ES-I3 (cell line): Measurements from ENCODE around the gene GABBR2.
"Not testable (repeated sequence)": the region's sequence is repeated elsewhere in the genome, so short reads cannot be mapped to it uniquely, and the experiment has no call there.

Experiments used
- H3K36me3 ChIP-seq: 2 replicates; pipeline ENCODE4 v1.6.1; 2013; ENCODE audit warnings: mild to moderate bottlenecking, low read length, control low read depth, moderate library complexity; ENCODE audit not compliant: insufficient read depth
- H3K4me1 ChIP-seq: 2 replicates; pipeline ENCODE4 v1.6.1; 2013; ENCODE audit warnings: mild to moderate bottlenecking, control low read depth, low read length; ENCODE audit not compliant: insufficient read depth
- H3K9ac ChIP-seq: 2 replicates; pipeline ENCODE4 v1.6.1; 2013; ENCODE audit warnings: low read depth, mild to moderate bottlenecking, low read length, moderate library complexity
- H3K9me3 ChIP-seq: 2 replicates; pipeline ENCODE4 v1.6.1; 2013; ENCODE audit warnings: mild to moderate bottlenecking, low read length, moderate library complexity; ENCODE audit not compliant: control insufficient read depth, insufficient read depth

The GABBR2 gene

DNA sequence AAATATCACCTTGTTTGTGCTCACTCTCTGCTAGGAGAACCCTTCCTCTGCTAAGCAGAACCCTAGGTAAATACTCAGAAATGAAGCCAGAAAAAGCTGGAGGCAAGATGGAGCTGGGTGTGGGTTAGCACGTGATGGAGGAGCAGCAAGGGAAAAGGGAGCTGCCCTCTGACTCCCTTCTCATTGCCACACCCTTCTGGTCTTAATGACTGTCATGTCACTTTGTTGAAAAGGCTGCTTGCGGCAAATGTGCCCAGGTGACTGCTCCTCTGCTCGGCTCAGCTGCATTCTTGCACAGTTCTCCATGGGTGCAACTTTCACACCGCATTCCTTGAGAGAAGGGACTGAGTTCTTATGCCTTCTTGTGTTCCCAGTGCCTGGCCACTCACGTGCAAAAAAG, 416.9 kb downstream of the GABBR2 start:
- peaks cover 21% of the 10 kb centered on the region for H3K4me1 ChIP-seq
- no peak overlapping the region for H3K9ac ChIP-seq
- no peaks in the 10 kb centered on the region for H3K36me3 ChIP-seq
- no peaks in the 10 kb centered on the region for H3K9me3 ChIP-seq

GRCh38 chr9:98290411-98290810, 418.3 kb downstream of the GABBR2 start:
- peaks cover 21% of the 10 kb centered on the region for H3K4me1 ChIP-seq
- H3K36me3 ChIP-seq: no peaks in the 10 kb centered on the region
- no peaks in the 10 kb centered on the region for H3K9me3 ChIP-seq
- H3K9ac ChIP-seq: no peak overlapping the region

- no peaks in the 10 kb centered on the region for H3K9me3 ChIP-seq
- H3K36me3 ChIP-seq: no peaks in the 10 kb centered on the region
- peaks cover 21% of the 10 kb centered on the region for H3K4me1 ChIP-seq
- no peak overlapping the region for H3K9ac ChIP-seq
These were observed 419.0 kb downstream of the GABBR2 start for GRCh38 chr9:98289614-98290201.

DNA sequence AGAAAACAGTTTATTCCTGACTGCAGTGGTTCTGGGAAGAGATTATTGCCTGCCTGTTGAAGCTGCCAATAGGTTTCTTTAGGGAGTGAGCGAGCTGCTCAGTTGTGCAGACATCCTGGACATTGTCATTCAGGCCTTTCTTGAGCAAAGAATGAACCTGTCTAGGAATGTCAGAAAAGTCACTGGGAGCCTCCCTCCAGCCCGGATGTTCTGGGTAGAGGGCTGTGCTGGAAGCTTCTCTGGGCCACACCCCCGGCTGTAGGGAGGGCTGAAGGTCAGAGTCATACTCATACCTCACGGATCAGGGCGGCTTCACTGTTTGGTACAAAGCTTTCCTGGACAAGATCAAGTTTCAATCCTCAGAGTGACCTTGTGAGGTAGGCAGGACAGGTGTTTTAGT, 419.9 kb downstream of the GABBR2 start:
- peaks cover 21% of the 10 kb centered on the region for H3K4me1 ChIP-seq
- no peak overlapping the region for H3K9ac ChIP-seq

DNA sequence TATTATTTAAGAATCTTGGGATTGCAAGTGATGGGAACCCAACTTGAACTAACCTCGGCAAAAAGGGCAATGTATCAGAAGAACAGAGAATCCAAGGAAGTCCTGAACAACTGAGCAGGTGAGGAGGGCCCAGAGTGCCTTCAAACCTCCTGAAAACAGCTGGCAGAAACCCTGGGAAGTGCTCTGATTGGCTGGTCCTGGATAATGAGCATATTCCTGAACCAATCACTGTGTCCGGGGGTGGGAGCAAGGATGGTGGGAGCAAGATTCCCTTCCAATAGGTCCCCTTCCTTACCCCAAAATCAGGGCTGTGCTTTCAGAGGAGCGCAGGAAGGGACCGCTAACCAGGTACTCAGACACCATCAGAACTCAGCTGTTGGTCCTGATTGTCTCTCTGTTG, 421.4 kb downstream of the GABBR2 start:
- H3K4me1 ChIP-seq: peaks cover 21% of the 10 kb centered on the region

More for the DNA sequence above, 419.9 kb downstream of the GABBR2 start:
- Histone ChIP-seq H3K36me3 (no peaks in the 10 kb centered on the region), H3K9me3 (no peaks in the 10 kb centered on the region)

DNA sequence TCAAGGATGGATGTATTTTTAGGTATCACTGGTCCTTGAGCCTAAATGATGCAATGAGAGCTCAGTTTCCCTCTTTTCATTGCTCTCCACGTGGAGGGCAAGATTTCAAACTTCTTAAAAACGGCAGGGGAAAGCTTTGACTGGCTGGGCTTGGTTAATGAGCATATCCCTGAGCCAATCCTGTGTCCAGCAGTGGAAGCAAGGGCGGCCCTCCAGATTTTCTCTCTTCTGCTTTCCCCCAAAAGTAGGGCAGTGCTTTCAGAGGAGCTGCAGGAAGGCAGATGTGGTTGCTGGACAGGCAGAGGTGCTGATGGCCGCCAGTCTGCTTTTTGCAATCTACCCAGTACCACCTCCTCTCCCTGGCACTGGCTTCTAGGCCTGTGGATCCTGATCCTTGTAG, 423.3 kb downstream of the GABBR2 start:
- Histone ChIP-seq H3K9ac (no peak overlapping the region), H3K36me3 (no peaks in the 10 kb centered on the region), H3K9me3 (no peaks in the 10 kb centered on the region), H3K4me1 (peaks cover 21% of the 10 kb centered on the region)

More for the DNA sequence above, 421.4 kb downstream of the GABBR2 start:
- H3K36me3 ChIP-seq: no peaks in the 10 kb centered on the region
- no peak overlapping the region for H3K9ac ChIP-seq
- no peaks in the 10 kb centered on the region for H3K9me3 ChIP-seq

DNA sequence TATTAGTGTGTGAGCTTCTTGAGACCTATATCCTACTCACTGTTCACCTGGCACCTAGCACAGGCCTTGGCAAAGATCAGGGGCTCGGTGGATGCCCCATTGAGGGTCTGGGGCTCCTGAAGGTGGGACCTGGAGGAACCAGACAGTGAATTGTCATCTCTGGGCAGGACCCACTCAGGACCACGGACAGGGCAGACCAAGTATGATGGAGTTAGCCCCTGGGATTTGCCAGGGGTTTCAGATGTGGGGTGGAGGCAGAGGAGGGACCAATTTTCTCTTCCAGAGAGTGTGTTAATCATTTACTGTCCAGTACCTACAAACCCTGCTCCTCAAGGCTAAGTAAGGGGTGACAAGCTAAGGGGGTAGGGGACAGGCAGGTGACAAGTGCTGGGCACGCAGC, 424.0 kb downstream of the GABBR2 start:
- peaks cover 18% of the 10 kb centered on the region for H3K4me1 ChIP-seq
- no peaks in the 10 kb centered on the region for H3K9me3 ChIP-seq
- no peak overlapping the region for H3K9ac ChIP-seq
- H3K36me3 ChIP-seq: no peaks in the 10 kb centered on the region

DNA sequence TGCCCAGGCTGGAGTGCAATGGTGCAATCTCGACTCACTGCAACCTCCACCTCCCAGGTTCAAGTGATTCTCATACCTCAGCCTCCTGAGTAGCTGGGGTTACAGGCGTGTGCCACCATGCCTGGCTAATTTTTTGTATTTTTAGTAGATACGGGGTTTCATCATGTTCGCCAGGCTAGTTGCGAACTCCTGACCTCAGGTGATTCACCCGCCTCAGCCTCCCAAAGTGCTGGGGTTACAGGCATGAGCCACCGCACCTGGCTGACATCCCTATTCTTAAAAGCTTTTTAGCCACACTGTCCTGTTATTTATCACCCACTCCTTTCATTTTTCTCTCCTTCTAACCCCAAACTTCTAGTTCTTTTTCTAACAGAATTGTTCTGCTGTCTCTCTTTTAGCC, 425.6 kb downstream of the GABBR2 start:
- H3K9me3 ChIP-seq, H3K36me3 ChIP-seq, H3K4me1 ChIP-seq, H3K9ac ChIP-seq: not testable (repeated sequence)

GRCh38 chr9:98281281-98281680, 427.5 kb downstream of the GABBR2 start:
- Histone ChIP-seq H3K4me1 (no peaks in the 10 kb centered on the region), H3K36me3 (no peaks in the 10 kb centered on the region), H3K9me3 (no peaks in the 10 kb centered on the region), H3K9ac (no peak overlapping the region)

GRCh38 chr9:98280574-98280973, 428.2 kb downstream of the GABBR2 start:
- Histone ChIP-seq H3K9me3 (no peaks in the 10 kb centered on the region), H3K9ac (no peak overlapping the region), H3K36me3 (no peaks in the 10 kb centered on the region), H3K4me1 (no peaks in the 10 kb centered on the region)

DNA sequence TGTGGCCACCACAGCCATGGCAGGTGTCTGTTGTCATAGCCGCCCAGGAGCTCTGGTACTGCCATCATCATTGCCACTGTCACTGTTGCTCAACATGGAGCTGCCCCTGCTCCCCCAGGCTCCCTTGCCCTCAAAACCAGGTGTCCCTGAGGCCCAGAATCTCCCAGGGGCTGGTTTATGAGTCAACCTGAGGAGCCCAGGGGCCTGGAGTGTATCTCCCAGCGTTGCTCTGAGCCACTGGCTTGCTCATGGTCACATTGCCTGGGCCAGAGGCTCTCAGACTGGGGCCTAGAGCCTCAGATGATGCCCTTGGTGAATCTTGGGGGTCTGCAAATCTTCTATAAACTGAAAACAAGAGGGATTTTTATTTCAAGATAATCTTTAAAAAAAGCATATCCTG, 428.6 kb downstream of the GABBR2 start:
- Histone ChIP-seq H3K9ac (no peak overlapping the region), H3K36me3 (no peaks in the 10 kb centered on the region), H3K9me3 (no peaks in the 10 kb centered on the region), H3K4me1 (no peaks in the 10 kb centered on the region)

DNA sequence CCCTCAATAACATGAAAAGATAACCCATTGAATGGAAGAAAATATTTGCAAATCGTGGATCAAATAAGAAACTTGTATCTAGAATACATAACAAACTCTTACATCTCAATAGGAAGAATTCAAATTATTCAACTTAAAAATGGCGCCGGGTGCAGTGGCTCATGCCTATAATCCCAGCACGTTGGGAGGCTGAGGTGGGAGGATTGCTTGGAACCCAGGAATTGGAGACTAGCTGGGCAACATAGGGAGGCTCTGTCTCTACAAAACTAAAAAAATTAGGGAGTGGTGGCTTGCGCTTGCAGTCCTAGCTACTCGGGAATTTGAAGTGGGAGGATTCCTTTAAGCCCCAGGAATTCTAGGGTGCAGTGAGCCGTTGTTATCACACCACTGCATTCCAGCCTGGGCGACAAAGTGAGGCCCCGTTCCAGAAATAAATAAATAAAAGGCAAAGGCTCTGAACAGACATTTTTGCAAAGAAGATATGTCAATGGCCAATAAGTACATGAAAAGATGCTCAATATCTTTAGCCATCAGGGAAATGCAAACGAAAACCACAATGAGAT, 431.7 kb downstream of the GABBR2 start:
- peaks cover 9% of the 10 kb centered on the region; the same call in 1 of the 2 replicates for H3K4me1 ChIP-seq
- H3K9me3 ChIP-seq: no peaks in the 10 kb centered on the region
- no peak overlapping the region for H3K9ac ChIP-seq
- no peaks in the 10 kb centered on the region for H3K36me3 ChIP-seq

DNA sequence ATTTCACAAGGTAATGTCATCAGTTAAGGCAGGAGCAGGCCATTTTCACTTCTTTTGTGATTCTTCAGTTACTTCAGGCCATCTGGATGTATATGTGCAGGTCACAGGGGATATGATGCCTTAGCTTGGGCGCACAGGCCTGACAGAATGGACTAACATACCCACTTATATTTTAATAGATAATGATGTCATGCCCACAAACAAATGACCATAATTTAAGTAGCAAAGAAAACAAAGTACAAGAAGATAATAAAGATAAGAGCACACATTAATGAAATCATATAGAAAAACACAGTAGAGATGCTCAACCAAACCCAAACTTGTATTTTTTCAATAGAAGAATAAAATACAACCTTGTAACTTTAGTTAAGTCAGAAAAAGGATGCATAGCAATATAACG, 433.6 kb downstream of the GABBR2 start:
- no peaks in the 10 kb centered on the region for H3K36me3 ChIP-seq
- H3K9ac ChIP-seq: no peak overlapping the region
- H3K4me1 ChIP-seq: peaks cover 17% of the 10 kb centered on the region; the same call in 1 of the 2 replicates
- no peaks in the 10 kb centered on the region for H3K9me3 ChIP-seq

DNA sequence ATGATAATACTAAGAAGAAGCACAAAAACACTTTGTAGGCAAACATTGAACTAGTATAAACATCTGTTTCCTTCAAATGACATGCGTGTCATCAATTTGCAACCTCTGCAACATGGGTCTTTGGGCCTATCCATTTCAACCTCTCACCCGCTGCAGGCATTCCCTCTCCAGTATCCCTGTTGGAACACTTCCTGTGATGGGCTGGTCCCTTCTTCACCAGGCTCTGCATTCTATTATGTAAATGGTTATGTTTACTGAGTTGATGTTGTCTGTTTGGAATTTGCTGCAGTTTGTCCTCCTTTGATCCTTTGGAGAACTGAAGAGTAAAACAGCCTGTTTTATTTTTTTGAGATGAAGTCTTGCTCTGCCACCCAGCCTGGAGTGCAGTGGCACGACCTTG, 436.7 kb downstream of the GABBR2 start:
- Histone ChIP-seq H3K4me1 (peaks cover 17% of the 10 kb centered on the region; the same call in 1 of the 2 replicates), H3K9me3 (no peaks in the 10 kb centered on the region), H3K36me3 (no peaks in the 10 kb centered on the region), H3K9ac (no peak overlapping the region)

GRCh38 chr9:98271479-98271878, 437.3 kb downstream of the GABBR2 start:
- Histone ChIP-seq H3K4me1 (peaks cover 17% of the 10 kb centered on the region; the same call in 1 of the 2 replicates), H3K9ac (no peak overlapping the region), H3K36me3 (no peaks in the 10 kb centered on the region), H3K9me3 (no peaks in the 10 kb centered on the region)
